D721Med (cell line): Measurements from ENCODE around the gene ISM1.

Experiments used
- DNase-seq: peaks from one replicate; pipeline ENCODE4 v3.0.0; 2011; ENCODE audit warnings: low spot score; ENCODE audit not compliant: insufficient read length
- FAIRE-seq: peaks from 2 replicates; lab custom pipeline; 2011; peaks lifted over from hg19 to GRCh38; lab: Jason Lieb, UNC
- CTCF ChIP-seq: IDR thresholded peaks from 2 replicates; pipeline ENCODE4 v1.5.1; 2012; ENCODE audit warnings: mild to moderate bottlenecking, control low read depth; ENCODE audit not compliant: insufficient read depth; ENCODE audit errors: missing control alignments

Gene ISM1

GRCh38 chr20:13274275-13274861, 53.3 kb downstream of the ISM1 start:
- DNase-seq (no peak), FAIRE-seq (no peak)
- TF ChIP-seq CTCF: no peak

- FAIRE-seq: no peak
- no peak for DNase-seq
- no peak for TF ChIP-seq CTCF
These were observed 56.0 kb downstream of the ISM1 start for GRCh38 chr20:13276945-13277541.

GRCh38 chr20:13277663-13278295, 56.7 kb downstream of the ISM1 start:
- FAIRE-seq: no peak
- no peak for DNase-seq

GRCh38 chr20:13278812-13279570, 57.9 kb downstream of the ISM1 start:
- FAIRE-seq: no peak
- no peak for DNase-seq
- no peak for TF ChIP-seq CTCF

More at GRCh38 chr20:13277663-13278295, 56.7 kb downstream of the ISM1 start:
- TF ChIP-seq CTCF: no peak

- no peak for DNase-seq
- no peak for FAIRE-seq
- TF ChIP-seq CTCF: no peak
These were observed 59.7 kb downstream of the ISM1 start for GRCh38 chr20:13280609-13281324.

- FAIRE-seq (no peak), DNase-seq (no peak)
- no peak for TF ChIP-seq CTCF
These were observed 63.1 kb downstream of the ISM1 start for GRCh38 chr20:13283869-13284829.
